ENCODE data around the gene ING3.

ING3 gene

DNA sequence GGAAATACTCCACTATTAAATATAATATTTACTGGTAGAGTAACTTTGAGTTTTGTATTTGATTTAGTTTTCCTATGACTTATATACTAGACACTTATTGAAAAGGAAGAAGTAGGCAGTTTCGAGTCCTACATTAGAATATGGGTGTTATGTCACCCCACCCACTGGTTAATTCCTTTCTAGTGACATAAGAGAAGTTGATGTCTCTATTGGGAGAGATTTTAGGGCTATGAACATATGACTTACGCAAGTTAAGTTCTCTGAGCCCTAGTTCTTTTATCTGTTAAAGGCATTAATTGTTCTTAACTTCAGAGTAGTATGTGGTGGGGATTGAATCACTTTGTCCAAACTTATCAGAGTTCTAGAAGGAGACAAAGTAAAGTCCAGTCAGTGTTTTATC lies 68.4 kb downstream of the ING3 start (continued):
- TF ChIP-seq, protein P1, sequence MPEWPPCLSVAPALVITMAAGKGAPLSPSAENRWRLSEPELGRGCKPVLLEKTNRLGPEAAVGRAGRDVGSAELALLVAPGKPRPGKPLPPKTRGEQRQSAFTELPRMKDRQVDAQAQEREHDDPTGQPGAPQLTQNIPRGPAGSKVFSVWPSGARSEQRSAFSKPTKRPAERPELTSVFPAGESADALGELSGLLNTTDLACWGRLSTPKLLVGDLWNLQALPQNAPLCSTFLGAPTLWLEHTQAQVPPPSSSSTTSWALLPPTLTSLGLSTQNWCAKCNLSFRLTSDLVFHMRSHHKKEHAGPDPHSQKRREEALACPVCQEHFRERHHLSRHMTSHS (tag by site-specific recombination; IDR thresholded peaks at IDR 0.05) = no peak
- TF ChIP-seq ZNF112 (tag by site-specific recombination; IDR thresholded peaks at IDR 0.05) = no peak

DNA sequence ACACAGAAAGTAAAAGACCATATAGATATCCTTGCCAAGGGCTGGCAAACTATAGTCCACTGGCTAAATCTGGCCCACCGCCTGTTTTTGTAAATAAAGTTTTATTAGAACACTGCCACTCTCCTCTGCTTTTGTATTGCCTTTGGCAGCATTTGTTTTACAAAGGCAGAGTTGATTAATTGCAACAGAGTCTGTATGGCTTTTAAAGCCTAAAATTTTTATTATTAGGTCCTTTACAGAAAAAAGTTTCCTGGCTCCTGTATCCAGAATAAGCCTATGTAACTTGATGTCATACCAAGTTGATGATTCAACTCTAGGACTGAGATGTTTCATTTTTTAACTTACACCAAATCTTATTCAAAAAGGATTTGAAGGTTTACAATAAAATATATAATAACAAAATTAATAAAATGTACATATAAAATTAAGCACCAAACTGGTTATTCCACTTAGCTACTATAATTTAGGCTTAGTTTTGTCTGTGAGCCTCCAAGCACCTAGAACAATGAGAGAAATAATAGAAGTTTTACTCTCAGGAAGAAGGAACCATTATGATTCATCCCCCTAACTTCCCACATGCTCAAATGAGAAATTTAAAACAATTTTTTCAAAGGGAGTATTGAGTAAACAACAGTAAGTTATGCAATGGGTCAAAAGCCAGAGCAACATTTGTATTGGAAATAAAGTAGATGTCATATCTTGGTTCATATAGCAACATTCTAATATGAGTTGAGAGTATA lies 69.8 kb downstream of the ING3 start:
- peaks cover 20% of the 10 kb centered on the region for H3K4me1 ChIP-seq (ENCODE audit: control insufficient read depth, insufficient read depth, low read length)
- CTCF ChIA-PET = interaction anchor here (1.3 kb wide), 1 partner anchor 32 kb away, joined by 4 read pairs; no protein-coding TSS in a partner anchor
- no peaks in the 10 kb centered on the region for H3K9me3 ChIP-seq (ENCODE audit: control insufficient read depth, insufficient read depth, low read depth, low read length)
- no peaks in the 10 kb centered on the region for H3K36me3 ChIP-seq (ENCODE audit: control insufficient read depth in 2 of 2, insufficient read depth in 1 of 2, low read length in 2 of 2)
- TF ChIP-seq, protein P2, sequence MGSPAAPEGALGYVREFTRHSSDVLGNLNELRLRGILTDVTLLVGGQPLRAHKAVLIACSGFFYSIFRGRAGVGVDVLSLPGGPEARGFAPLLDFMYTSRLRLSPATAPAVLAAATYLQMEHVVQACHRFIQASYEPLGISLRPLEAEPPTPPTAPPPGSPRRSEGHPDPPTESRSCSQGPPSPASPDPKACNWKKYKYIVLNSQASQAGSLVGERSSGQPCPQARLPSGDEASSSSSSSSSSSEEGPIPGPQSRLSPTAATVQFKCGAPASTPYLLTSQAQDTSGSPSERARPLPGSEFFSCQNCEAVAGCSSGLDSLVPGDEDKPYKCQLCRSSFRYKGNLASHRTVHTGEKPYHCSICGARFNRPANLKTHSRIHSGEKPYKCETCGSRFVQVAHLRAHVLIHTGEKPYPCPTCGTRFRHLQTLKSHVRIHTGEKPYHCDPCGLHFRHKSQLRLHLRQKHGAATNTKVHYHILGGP (tag by site-specific recombination; IDR thresholded peaks at IDR 0.05) = no peak
- TF ChIP-seq ZNF155 (tag by site-specific recombination; IDR thresholded peaks at IDR 0.05) (no peak), ZNF626 (tag by site-specific recombination; IDR thresholded peaks at IDR 0.05) (no peak), ZNF10 (tag by site-specific recombination; IDR thresholded peaks at IDR 0.05) (peak; percentile 13; the same call in 1 of the 2 replicates), ZNF174 (tag by site-specific recombination; IDR thresholded peaks at IDR 0.05) (no peak), ZNF843 (tag by site-specific recombination; IDR thresholded peaks at IDR 0.05) (no peak), WT1 (tag by site-specific recombination; IDR thresholded peaks at IDR 0.05) (peak; percentile 86), ZNF311 (tag by site-specific recombination; IDR thresholded peaks at IDR 0.05; ENCODE audit: borderline replicate concordance) (no peak), ZFHX2 (tag by site-specific recombination; conservative IDR thresholded peaks at IDR 0.05) (no peak), ZNF394 (tag by site-specific recombination; IDR thresholded peaks at IDR 0.05; ENCODE audit: borderline replicate concordance) (no peak), ZNF2 (tag by site-specific recombination; IDR thresholded peaks at IDR 0.05) (no peak), ZNF677 (tag by site-specific recombination; IDR thresholded peaks at IDR 0.05) (no peak), KLF10 (tag by site-specific recombination; IDR thresholded peaks at IDR 0.05) (peak; percentile 22; the same call in 1 of the 2 replicates), SP7 (tag by site-specific recombination; IDR thresholded peaks at IDR 0.05) (no peak), ZNF544 (tag by site-specific recombination; IDR thresholded peaks at IDR 0.05) (no peak), EGR2 (tag by site-specific recombination; IDR thresholded peaks at IDR 0.05; ENCODE audit: low read depth) (no peak)
- TF ChIP-seq, protein P3, sequence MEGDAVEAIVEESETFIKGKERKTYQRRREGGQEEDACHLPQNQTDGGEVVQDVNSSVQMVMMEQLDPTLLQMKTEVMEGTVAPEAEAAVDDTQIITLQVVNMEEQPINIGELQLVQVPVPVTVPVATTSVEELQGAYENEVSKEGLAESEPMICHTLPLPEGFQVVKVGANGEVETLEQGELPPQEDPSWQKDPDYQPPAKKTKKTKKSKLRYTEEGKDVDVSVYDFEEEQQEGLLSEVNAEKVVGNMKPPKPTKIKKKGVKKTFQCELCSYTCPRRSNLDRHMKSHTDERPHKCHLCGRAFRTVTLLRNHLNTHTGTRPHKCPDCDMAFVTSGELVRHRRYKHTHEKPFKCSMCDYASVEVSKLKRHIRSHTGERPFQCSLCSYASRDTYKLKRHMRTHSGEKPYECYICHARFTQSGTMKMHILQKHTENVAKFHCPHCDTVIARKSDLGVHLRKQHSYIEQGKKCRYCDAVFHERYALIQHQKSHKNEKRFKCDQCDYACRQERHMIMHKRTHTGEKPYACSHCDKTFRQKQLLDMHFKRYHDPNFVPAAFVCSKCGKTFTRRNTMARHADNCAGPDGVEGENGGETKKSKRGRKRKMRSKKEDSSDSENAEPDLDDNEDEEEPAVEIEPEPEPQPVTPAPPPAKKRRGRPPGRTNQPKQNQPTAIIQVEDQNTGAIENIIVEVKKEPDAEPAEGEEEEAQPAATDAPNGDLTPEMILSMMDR (tag by site-specific recombination; IDR thresholded peaks at IDR 0.05) = no peak
- TF ChIP-seq, protein P4, sequence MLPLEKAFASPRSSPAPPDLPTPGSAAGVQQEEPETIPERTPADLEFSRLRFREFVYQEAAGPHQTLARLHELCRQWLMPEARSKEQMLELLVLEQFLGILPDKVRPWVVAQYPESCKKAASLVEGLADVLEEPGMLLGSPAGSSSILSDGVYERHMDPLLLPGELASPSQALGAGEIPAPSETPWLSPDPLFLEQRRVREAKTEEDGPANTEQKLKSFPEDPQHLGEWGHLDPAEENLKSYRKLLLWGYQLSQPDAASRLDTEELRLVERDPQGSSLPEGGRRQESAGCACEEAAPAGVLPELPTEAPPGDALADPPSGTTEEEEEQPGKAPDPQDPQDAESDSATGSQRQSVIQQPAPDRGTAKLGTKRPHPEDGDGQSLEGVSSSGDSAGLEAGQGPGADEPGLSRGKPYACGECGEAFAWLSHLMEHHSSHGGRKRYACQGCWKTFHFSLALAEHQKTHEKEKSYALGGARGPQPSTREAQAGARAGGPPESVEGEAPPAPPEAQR (tag by site-specific recombination; IDR thresholded peaks at IDR 0.05) = no peak
- TF ChIP-seq, protein P5, sequence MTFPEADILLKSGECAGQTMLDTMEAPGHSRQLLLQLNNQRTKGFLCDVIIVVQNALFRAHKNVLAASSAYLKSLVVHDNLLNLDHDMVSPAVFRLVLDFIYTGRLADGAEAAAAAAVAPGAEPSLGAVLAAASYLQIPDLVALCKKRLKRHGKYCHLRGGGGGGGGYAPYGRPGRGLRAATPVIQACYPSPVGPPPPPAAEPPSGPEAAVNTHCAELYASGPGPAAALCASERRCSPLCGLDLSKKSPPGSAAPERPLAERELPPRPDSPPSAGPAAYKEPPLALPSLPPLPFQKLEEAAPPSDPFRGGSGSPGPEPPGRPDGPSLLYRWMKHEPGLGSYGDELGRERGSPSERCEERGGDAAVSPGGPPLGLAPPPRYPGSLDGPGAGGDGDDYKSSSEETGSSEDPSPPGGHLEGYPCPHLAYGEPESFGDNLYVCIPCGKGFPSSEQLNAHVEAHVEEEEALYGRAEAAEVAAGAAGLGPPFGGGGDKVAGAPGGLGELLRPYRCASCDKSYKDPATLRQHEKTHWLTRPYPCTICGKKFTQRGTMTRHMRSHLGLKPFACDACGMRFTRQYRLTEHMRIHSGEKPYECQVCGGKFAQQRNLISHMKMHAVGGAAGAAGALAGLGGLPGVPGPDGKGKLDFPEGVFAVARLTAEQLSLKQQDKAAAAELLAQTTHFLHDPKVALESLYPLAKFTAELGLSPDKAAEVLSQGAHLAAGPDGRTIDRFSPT (tag by site-specific recombination; IDR thresholded peaks at IDR 0.05) = no peak
- TF ChIP-seq, protein P6, sequence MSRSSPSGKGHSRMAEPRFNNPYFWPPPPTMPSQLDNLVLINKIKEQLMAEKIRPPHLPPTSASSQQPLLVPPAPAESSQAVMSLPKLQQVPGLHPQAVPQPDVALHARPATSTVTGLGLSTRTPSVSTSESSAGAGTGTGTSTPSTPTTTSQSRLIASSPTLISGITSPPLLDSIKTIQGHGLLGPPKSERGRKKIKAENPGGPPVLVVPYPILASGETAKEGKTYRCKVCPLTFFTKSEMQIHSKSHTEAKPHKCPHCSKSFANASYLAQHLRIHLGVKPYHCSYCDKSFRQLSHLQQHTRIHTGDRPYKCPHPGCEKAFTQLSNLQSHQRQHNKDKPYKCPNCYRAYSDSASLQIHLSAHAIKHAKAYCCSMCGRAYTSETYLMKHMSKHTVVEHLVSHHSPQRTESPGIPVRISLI (tag by site-specific recombination; IDR thresholded peaks at IDR 0.05) = 0 out of 2 replicates have a peak, but pooled peaks have one; percentile 13
- POLR2A ChIA-PET = no interaction called here
- no peak overlapping the region for H3K27ac ChIP-seq (ENCODE audit: extremely low read depth, low read depth, low read length)
- H3K4me3 ChIP-seq (ENCODE audit: low read depth, low read length) = no peak overlapping the region
